COLO668 (cell line): ENCODE measurements around the gene ETV6.

ENCODE experiments used
- DNase-seq: peaks from one replicate; lab custom pipeline; 2025; ENCODE audit not compliant: unreplicated experiment; lab: John Stamatoyannopoulos, UW

The ETV6 gene

GRCh38 chr12:11732715-11733114, 83.2 kb downstream of the ETV6 start:
- no peak for DNase-seq

GRCh38 chr12:11734580-11735180, 85.2 kb downstream of the ETV6 start:
- no peak for DNase-seq

- DNase-seq = no peak
Measured at GRCh38 chr12:11738450-11738849, 89.0 kb downstream of the ETV6 start.

GRCh38 chr12:11739980-11740577, 90.6 kb downstream of the ETV6 start:
- no peak for DNase-seq

GRCh38 chr12:11741434-11742092, 92.1 kb downstream of the ETV6 start:
- no peak for DNase-seq

GRCh38 chr12:11743423-11744409, 94.2 kb downstream of the ETV6 start:
- no peak for DNase-seq

- DNase-seq = no peak
Measured at GRCh38 chr12:11744410-11744801, 94.9 kb downstream of the ETV6 start.

GRCh38 chr12:11745113-11745512, 95.6 kb downstream of the ETV6 start:
- DNase-seq = no peak

- DNase-seq = no peak
Measured at GRCh38 chr12:11746024-11746771, 96.7 kb downstream of the ETV6 start.

- no peak for DNase-seq
Measured at GRCh38 chr12:11746940-11747716, 97.7 kb downstream of the ETV6 start.

GRCh38 chr12:11747969-11748368, 98.5 kb downstream of the ETV6 start:
- DNase-seq = no peak

GRCh38 chr12:11748903-11749302, 99.4 kb downstream of the ETV6 start:
- no peak for DNase-seq

GRCh38 chr12:11749943-11750690, 100.6 kb downstream of the ETV6 start:
- no peak for DNase-seq

- no peak for DNase-seq
Measured at GRCh38 chr12:11752403-11753149, 103.1 kb downstream of the ETV6 start.

GRCh38 chr12:11753150-11753499, 103.7 kb downstream of the ETV6 start:
- DNase-seq = peak; percentile 56

- DNase-seq = no peak
Measured at GRCh38 chr12:11753826-11754225, 104.4 kb downstream of the ETV6 start.

GRCh38 chr12:11754256-11754655, 104.8 kb downstream of the ETV6 start:
- no peak for DNase-seq

- DNase-seq = no peak
Measured at GRCh38 chr12:11755302-11755930, 105.9 kb downstream of the ETV6 start.
